Neural progenitor cell (in vitro differentiated cells): Measurements from ENCODE around the gene GBX2.

Experiments used
- EZH2 ChIP-seq: fragments of 200-600 bp; sonication (generic); IDR thresholded peaks from 2 replicates; pipeline ENCODE4 v1.6.1; 2017; ENCODE audit warnings: antibody characterized with exemption, mild to moderate bottlenecking, moderate library complexity
- EZH2phosphoT487 ChIP-seq: fragments of 200-600 bp; sonication (generic); IDR thresholded peaks from 2 replicates; pipeline ENCODE4 v1.6.1; 2017; ENCODE audit warnings: antibody characterized with exemption
- TF ChIP-seq, protein P1 (sequence below): fragments of 200-600 bp; sonication (generic); IDR thresholded peaks from 2 replicates; pipeline ENCODE4 v1.5.1; 2017; ENCODE audit warnings: antibody characterized with exemption, mild to moderate bottlenecking

DNA sequence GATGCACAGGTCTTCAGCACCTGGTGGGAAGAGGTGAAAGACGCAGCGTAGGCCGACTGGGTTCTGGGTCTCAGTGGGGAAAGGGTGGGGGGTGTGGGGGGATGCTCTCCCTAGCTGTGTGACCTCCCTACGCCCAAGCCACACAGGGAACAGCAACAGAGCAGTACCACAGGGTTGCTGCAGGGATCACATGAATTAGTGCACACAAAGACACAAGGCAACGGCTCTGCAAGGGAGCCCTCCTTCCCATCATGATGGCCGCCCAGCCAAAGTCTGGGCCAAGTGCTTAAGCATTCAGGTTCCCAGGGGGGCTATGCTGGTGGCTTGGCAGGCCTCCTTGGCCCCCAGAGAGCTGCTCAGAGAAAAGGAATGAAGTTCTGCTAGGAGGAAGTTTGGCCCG lies 28.2 kb upstream of the GBX2 start:
- TF ChIP-seq, protein P1, sequence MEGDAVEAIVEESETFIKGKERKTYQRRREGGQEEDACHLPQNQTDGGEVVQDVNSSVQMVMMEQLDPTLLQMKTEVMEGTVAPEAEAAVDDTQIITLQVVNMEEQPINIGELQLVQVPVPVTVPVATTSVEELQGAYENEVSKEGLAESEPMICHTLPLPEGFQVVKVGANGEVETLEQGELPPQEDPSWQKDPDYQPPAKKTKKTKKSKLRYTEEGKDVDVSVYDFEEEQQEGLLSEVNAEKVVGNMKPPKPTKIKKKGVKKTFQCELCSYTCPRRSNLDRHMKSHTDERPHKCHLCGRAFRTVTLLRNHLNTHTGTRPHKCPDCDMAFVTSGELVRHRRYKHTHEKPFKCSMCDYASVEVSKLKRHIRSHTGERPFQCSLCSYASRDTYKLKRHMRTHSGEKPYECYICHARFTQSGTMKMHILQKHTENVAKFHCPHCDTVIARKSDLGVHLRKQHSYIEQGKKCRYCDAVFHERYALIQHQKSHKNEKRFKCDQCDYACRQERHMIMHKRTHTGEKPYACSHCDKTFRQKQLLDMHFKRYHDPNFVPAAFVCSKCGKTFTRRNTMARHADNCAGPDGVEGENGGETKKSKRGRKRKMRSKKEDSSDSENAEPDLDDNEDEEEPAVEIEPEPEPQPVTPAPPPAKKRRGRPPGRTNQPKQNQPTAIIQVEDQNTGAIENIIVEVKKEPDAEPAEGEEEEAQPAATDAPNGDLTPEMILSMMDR = no peak
- TF ChIP-seq EZH2 = no peak
- no peak for TF ChIP-seq EZH2phosphoT487
